Sigmoid colon (tissue), 3 donors: ENCODE results near the gene UNG.

Experiments used
- POLR2A ChIP-seq, 2 donors: fragments of 450-650 bp; IDR thresholded peaks; one replicate each; pipeline ENCODE4 v1.6.1; 2016; ENCODE audit warnings: antibody characterized with exemption in 2 of 2, mild to moderate bottlenecking in 2 of 2, moderate library complexity in 2 of 2
- TF ChIP-seq, protein P1 (sequence below), 4 experiments: fragments of 450-650 bp in 3 of 4; fragments of 200-600 bp in 1 of 4; IDR thresholded peaks; one replicate each; pipeline ENCODE4 v1.5.1; 2016 to 2019; ENCODE audit warnings: antibody characterized with exemption in 4 of 4, mild to moderate bottlenecking in 3 of 4, moderate library complexity in 2 of 4

DNA sequence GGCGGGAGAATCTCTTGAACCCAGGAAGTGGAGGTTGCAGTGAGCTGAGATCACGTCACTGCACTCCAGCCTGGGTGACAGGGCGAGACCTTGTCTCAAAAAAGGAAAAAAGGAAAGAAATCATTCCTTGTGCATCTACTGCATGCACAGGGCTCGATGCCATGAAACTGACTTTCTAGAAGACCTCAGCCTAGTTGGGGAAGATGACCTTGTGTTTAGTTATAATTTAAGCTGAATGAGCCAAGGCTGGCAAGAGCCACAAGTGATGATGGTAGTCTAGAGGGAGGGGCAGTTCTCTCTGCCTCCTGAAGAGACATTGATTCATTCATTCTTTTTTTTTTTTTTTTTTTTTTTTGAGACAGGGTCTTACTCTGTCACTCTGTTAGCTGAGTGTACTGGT is 43.2 kb downstream of the UNG start:
- TF ChIP-seq POLR2A (IDR thresholded peaks at IDR 0.05) = no peak
- TF ChIP-seq, protein P1, sequence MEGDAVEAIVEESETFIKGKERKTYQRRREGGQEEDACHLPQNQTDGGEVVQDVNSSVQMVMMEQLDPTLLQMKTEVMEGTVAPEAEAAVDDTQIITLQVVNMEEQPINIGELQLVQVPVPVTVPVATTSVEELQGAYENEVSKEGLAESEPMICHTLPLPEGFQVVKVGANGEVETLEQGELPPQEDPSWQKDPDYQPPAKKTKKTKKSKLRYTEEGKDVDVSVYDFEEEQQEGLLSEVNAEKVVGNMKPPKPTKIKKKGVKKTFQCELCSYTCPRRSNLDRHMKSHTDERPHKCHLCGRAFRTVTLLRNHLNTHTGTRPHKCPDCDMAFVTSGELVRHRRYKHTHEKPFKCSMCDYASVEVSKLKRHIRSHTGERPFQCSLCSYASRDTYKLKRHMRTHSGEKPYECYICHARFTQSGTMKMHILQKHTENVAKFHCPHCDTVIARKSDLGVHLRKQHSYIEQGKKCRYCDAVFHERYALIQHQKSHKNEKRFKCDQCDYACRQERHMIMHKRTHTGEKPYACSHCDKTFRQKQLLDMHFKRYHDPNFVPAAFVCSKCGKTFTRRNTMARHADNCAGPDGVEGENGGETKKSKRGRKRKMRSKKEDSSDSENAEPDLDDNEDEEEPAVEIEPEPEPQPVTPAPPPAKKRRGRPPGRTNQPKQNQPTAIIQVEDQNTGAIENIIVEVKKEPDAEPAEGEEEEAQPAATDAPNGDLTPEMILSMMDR (IDR thresholded peaks at IDR 0.05) = no peak
